ENCODE data around the gene FOXJ3.

The FOXJ3 gene

GRCh38 chr1:42189931-42190853, 144.8 kb downstream of the FOXJ3 start:
- no peak for DNase-seq (ENCODE audit: low spot score)

GRCh38 chr1:42186152-42186551, 148.9 kb downstream of the FOXJ3 start:
- DNase-seq (ENCODE audit: low spot score), result peak; percentile 42

DNA sequence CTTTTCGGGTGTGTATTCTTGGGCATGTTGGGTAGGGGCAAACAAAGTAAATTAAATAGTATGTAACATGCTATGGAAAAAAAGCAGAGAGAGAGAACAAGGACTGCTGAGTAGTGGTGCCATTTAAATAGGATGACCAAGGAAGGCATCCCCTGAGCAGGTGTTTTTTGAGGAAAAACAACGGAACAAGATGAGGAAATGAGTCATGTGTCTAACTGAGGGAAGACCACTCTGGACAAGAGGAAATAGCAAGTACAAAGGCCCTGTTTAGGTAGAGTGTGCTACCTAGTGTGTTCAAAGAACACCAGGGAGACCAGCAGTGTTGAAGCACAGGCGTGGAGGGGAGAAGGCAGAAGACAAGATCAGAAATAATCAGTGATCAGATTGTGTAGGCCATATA, 150.4 kb downstream of the FOXJ3 start:
- DNase-seq (ENCODE audit: low spot score), result no peak

DNA sequence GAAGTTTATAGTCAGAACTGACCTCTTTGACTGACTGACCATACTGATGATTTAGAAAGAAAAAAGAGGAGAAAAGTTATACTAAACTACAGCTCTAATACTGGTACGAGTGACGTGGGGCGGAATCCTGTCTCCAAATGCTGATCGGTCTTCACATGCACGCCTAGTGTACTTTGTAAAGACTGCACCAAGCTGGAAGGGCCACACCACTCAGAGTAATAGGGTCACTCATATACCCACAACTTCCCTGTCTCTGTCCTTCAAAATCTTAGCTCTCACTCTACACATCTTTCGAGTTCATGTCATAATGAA, 151.1 kb downstream of the FOXJ3 start:
- no peak for DNase-seq (ENCODE audit: low spot score)

GRCh38 chr1:42183210-42183956, 151.7 kb downstream of the FOXJ3 start:
- DNase-seq (ENCODE audit: low spot score), result no peak

DNA sequence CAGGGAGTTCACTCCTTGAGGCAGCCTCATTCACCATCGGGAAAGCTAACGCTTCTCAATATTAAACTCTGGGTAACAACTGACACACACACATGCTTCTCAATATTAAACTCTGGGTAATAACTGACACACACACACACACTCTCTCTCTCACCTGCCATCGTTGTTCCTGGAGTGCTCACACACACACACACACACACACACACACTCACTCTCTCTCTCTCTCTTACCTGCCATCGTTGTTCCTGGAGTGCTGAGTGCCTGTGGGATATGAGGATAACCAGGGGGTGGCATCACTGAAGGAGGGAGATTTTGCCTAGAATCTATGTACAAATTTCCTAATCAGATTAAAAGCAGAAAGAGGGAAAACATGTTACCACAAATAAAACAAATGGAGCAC, 153.3 kb downstream of the FOXJ3 start:
- DNase-seq (ENCODE audit: low spot score), result no peak

- no peak for DNase-seq (ENCODE audit: low spot score)
Measured at GRCh38 chr1:42179900-42180329, 155.1 kb downstream of the FOXJ3 start.

GRCh38 chr1:42179275-42179674, 155.8 kb downstream of the FOXJ3 start:
- DNase-seq (ENCODE audit: low spot score), result no peak

- DNase-seq (ENCODE audit: low spot score), result no peak
Measured at GRCh38 chr1:42178249-42178648, 156.8 kb downstream of the FOXJ3 start.

DNA sequence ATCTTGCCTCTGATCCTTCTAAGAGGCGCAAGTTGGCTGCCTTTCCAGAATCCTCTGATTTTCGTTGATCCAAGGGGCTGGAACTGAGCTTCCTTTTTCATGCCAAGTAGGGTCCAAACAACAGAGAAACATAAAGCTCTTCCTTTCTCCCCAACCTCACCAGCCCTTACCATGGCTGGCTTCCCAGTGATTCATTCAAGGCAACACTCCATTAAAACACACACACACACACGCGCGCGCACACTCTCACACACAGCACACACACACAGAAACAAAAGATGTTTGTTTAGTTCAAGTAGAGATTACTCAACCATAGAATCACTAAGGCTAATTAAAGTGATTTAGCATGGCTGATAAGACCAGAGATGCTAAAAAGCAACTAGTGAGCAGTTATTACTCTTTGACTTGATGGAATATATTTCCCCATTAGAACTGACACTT, 157.5 kb downstream of the FOXJ3 start:
- DNase-seq (ENCODE audit: low spot score), result peak; percentile 75

GRCh38 chr1:42176902-42177519, 158.0 kb downstream of the FOXJ3 start:
- DNase-seq (ENCODE audit: low spot score), result peak; percentile 51

DNA sequence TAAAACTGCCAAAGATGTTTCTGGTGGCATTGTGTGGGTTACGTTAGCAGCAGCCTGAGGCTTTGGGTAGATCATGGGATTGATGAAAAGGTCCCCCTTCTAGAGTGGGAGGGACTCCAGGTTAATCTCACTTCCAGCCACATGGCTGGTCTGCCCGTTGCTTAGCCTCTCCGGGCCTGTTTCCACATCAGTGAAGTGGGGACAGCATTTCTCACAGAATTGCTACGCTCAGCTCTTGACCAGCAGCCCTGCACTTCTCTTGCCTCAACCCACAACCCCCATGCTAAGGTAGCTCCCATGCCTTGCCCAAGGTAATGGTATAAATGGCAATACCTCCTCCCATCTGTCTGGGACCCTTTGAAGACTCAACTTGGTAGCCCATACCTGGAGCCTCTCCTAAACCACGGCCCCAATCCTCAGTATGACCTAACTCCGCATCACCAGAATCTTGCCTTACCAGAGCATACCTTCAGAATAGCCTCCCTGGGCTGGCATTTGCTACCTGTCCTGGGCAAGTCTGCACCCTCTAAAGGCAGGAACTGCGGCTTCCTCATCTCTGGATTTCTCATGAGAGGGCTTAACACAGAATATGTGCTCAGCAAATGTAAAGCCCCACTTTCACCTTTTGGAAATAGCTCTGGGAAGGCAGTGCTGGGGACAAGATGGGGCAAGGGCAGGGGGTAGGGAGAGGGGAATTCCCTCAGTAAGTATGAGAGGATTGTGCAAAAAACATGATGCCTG, 159.6 kb downstream of the FOXJ3 start:
- no peak for DNase-seq (ENCODE audit: low spot score)

DNA sequence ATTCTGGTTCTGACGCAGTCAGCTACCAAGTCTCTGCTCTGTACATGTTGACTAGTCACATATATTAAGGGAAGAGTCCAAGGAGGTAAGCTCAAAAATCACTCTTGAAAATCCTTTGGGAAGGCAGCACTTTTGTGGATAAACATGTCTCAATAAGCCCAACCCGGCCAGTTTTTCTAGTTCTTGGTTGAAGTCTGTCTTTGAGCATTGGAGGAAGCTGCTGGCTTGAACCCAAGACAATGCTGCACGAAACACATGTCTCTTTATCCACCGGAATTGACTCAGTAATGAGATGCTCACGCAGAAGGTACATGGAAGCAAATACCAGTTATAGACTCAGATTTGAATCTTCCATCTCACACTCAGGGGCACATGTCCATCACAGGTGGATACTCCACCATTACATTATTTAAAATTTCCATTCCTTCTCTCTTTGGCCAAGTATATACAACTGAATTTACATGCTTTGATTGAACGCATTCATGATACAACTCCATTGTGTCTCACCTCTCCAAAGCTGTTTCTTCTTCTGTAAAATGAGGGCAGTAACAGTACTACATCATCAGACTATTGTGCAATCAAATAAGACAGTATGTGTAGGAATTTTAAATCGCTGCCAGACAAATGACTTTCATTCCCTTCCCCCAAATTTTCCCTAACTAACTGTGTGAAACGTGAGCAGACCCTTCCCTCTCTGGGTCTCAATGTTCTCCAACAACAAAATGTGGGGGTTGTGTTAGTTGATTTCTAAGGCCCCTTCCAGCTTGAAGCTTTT, 160.9 kb downstream of the FOXJ3 start:
- no peak for DNase-seq (ENCODE audit: low spot score)

DNA sequence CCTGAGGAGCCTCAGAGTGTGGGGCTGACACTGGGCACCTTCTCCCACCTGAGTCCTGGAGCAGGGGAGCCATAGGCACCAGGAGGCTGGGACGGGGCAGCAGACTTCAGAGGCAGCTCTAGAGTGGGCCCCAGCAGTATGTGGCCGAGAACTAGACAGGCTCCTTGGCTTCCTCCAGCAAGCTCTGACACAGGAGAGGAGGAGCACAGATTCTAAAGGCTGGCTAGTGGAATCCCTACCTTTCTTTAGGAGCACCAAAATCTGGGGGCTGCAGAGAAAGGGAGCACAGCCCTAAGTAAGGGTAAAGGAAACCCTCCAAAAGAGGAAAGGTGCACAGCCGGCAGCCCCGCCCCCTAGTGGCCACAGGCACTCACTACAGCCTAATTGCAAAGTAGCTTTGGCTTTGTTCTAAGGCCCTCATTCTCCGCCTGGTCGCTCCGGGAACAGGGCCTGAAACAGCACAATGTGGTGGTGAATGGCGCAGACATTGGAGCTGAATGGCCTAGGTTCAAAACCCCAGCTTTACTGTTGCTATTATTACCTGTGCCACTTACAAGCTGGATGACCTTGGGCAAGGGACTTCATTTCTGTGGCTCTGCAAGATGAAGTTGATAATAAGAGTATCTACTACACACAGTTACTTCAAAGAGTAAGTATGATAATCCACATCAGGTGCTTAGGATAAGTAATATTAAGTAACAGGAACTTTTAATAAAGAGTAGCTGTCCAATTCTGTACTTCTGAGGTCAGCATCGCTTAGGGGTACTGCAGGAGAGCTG, 161.7 kb downstream of the FOXJ3 start:
- DNase-seq (ENCODE audit: low spot score), result peak; percentile 49

- DNase-seq (ENCODE audit: low spot score), result no peak
Measured at GRCh38 chr1:42172381-42173133, 162.5 kb downstream of the FOXJ3 start.

GRCh38 chr1:42171679-42172266, 163.3 kb downstream of the FOXJ3 start:
- no peak for DNase-seq (ENCODE audit: low spot score)

DNA sequence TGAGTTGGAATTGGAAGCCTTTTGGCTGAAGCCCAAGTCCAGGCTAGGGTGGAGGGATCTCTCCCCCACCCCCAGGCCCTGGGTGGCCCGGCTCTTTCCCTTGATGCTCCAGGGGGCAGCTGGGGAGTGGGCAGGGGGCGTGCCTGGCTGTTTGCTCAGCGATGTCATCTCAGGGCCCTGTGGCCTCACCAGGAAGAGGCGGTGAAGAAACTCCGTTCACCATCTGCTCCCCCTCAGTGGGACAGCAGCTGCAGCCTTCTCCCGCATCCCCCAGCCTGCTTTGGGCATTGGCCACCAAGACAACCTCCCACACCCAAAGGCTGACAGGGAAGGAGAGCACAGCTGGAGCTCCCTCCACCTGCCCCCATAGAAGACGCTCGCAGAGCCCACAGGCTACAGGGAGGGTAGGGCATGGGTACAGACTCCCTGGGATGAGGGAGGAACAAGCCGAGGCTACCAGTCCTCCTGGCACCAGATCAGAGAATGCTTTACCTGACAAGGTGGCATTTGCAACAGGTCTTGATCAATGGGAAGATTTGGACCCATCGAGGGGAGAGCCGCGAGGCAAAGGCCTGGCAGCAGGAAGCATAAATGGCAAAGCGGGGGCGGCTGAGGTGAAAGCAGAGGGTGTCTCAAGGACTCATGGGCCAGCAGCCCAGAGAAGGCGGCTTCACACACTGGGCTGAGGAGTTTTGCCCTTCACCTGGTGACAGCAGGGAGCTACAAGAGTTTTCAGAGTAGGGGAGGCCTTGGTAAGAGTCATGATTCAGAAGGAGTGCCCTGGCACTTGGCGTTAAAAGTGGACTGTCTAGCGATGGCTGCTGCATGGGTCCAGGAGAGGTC, 164.0 kb downstream of the FOXJ3 start:
- no peak for DNase-seq (ENCODE audit: low spot score)

DNA sequence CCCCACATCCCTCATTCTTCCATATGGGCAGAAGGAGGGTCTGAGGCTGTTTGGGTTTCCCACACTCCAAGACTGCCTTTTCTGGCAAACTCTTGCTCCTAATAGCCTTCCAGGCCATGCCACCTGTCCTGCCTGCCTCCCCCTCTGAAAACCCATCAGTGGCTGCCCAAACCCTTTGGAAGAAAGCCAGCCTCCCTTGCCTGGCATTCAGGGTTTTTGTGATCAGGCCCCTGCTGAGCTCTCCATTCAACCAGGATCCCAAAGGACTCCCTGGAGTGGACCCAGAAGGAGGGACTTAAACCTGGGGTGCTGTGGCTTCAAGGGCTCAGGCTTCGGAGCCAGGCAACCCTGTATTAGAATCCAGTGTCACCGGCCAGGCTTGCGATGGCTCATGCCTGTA, 166.3 kb downstream of the FOXJ3 start:
- DNase-seq (ENCODE audit: low spot score), result no peak

DNA sequence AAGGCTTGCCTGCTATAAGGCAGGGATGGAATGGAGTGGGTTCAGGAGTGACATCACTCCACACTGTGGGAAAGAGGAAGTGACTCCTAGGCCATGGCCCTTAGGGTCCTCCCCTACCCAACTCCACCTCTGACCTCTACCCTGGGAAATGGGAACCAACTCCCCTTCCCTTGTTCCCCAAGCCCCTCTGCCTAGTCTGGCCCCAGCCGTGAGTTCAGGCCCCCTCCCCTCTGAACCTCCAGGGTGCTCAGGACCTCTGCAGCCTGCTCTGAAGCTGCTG, 166.7 kb downstream of the FOXJ3 start:
- no peak for DNase-seq (ENCODE audit: low spot score)

Measured in kidney tubule cell (primary cell).